ENCODE results near the gene LZIC. TPM values are rescaled to one million over a fixed set of nuclear protein-coding genes. Genes with fewer than 3 reads are reported as not detected.

The LZIC gene
- total and polyA plus RNA-seq, 11 donors, result 18.5 to 37.7 (median 34.3) TPM

GRCh38 chr1:9912264-9912936 is 30.8 kb downstream of the LZIC start:
- H3K4me3 ChIP-seq, result no peak overlapping the region
- intact Hi-C loops (cut with DNase I), result loop anchor here in 5 of 10 donors (2.0 to 5.0 kb wide), 4 partner anchors 35 to 130 kb away; no protein-coding TSS in a partner anchor

DNA sequence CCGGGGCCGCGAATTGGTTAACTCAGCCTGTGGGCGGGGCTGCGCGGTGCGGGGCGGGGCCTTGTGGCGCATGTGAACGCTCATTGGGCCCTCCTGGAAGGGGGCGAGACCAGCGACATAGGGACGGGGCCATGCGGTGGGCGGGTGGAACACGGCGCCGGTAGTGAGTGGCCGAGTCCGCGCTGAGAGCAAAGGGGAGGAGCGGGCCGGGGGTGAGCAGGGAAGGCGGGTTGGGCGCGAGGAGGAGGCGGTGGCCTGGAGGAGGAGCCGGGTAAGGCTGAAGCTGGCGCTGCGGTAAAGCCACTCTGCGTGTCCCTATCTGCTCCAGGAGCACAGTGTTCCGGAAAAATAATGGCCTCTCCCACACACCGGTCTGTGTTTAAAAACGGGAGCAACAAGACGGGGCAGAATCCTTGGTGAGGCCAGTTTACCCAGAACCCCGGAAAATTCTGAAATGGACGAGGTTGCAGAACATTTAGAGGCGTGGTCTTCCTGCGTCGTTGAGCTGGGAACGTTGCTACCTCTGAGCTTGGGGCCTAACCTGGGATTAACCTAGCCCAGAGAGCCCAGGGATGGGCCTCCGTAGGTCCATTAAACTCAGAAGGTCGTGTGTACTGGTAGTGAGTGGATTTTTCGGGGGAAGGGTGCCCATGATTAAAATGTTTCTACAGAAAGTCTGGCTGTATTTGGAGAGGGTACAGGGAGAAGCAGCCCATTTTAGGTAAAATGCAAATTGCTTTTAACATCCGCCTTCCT is 32.6 kb downstream of the LZIC start:
- no peaks in the 10 kb centered on the region for H3K36me3 ChIP-seq
- no peaks in the 10 kb centered on the region for H3K9me3 ChIP-seq
- H3K4me1 ChIP-seq, result peaks cover 0 to 56% (median 27%) of the 10 kb centered on the region in 12 donors
- no peaks in the 10 kb centered on the region for H3K27me3 ChIP-seq
- peak; percentile 97 to 99 (median 98) for ATAC-seq
- H3K27ac ChIP-seq, result peak overlapping the region; percentile 86 to 98 (median 92)
- WGBS, 4 donors, result 1% methylated on average over 32 to 45 of the region's 45 CpGs
- TF ChIP-seq POLR2A (IDR thresholded peaks at IDR 0.05) (peak in 1 of 2 donors; percentile 90), CTCF (IDR thresholded peaks at IDR 0.05) (no peak)
- peak; percentile 100 for DNase-seq
- intact Hi-C loops (cut with DNase I), result loop anchor here in 7 of 10 donors (1.0 to 5.0 kb wide), 6 partner anchors 32 to 300 kb away; partner anchors contain the start of genes KIF1B (in 1 of the 7), LZIC (in 1 of the 7) and NMNAT1 (in 1 of the 7)
- peak overlapping the region in 11 of 12 donors; percentile 47 to 85 (median 62) for H3K4me3 ChIP-seq

More at GRCh38 chr1:9912264-9912936, 30.8 kb downstream of the LZIC start:
- Histone ChIP-seq H3K36me3 (no peaks in the 10 kb centered on the region), H3K4me1 (peaks cover 0 to 42% (median 23%) of the 10 kb centered on the region in 12 donors), H3K27ac (peak overlapping the region in 6 of 12 donors; percentile 17 to 98 (median 89)), H3K9me3 (no peaks in the 10 kb centered on the region), H3K27me3 (no peaks in the 10 kb centered on the region)
- no peak for ATAC-seq
- TF ChIP-seq CTCF (IDR thresholded peaks at IDR 0.05) (no peak), POLR2A (IDR thresholded peaks at IDR 0.05) (no peak)
- DNase-seq, result no peak
- 88 to 90% (median 89%) methylated on average over 12 of the region's 12 CpGs for WGBS, 4 donors

GRCh38 chr1:9910076-9910422 is 33.1 kb downstream of the LZIC start, which contains the start of gene CTNNBIP1:
Gene CTNNBIP1, minus strand, starts transcription at chr1:9910269. Its CDS starts 38,205 bp downstream, at chr1:9872064.
- 0 to 1% (median 1%) methylated on average over 6 to 55 of the region's 55 CpGs for WGBS, 4 donors
- DNase-seq, result no peak

More at GRCh38 chr1:9910076-9910422, 33.1 kb downstream of the LZIC start, which contains the start of gene CTNNBIP1:
- no peaks in the 10 kb centered on the region for H3K36me3 ChIP-seq
- intact Hi-C loops (cut with DNase I), result loop anchor here in 7 of 10 donors (1.0 to 5.0 kb wide), 6 partner anchors 33 to 300 kb away; partner anchors contain the start of genes KIF1B (in 1 of the 7), LZIC (in 1 of the 7) and NMNAT1 (in 1 of the 7)
- ATAC-seq, result no peak
- H3K4me1 ChIP-seq, result peaks cover 0 to 58% (median 26%) of the 10 kb centered on the region in 12 donors
- H3K4me3 ChIP-seq, result peak within 1 kb of the TSS; percentile 67 to 98 (median 92)
- H3K27ac ChIP-seq, result peak within 1 kb of the TSS; percentile 86 to 98 (median 93)
- TF ChIP-seq POLR2A (IDR thresholded peaks at IDR 0.05) (peak in 1 of 2 donors; percentile 59), CTCF (IDR thresholded peaks at IDR 0.05) (no peak)
- no peaks in the 10 kb centered on the region for H3K27me3 ChIP-seq
- no peaks in the 10 kb centered on the region for H3K9me3 ChIP-seq
